HepG2 (cell line): ENCODE data around the gene ZBED5. TPM values are rescaled to one million over a fixed set of nuclear protein-coding genes. Genes with fewer than 3 reads are reported as not detected.

Experiments used
- BRCA1 ChIP-seq: sonication (generic); formaldehyde crosslinking; IDR thresholded peaks from 2 replicates; pipeline ENCODE4 v1.4.0; 2020; ENCODE audit warnings: missing genetic modification reagents
- DNMT1 ChIP-seq: sonication (generic); formaldehyde crosslinking; IDR thresholded peaks from 2 replicates; pipeline ENCODE4 v1.5.1; 2020; ENCODE audit warnings: mild to moderate bottlenecking, missing genetic modification reagents
- IRF2 ChIP-seq: IDR thresholded peaks from 2 replicates; pipeline ENCODE4 v1.6.1; 2018; ENCODE audit warnings: missing genetic modification reagents, missing compliant biosample characterization
- KDM5B ChIP-seq: sonication (generic); formaldehyde crosslinking; IDR thresholded peaks from 2 replicates; pipeline ENCODE4 v1.4.0; 2020; ENCODE audit warnings: missing genetic modification reagents, mild to moderate bottlenecking, borderline replicate concordance
- MEIS2 ChIP-seq: sonication (generic); formaldehyde crosslinking; IDR thresholded peaks from 2 replicates; pipeline ENCODE4 v1.9.0; 2021; ENCODE audit warnings: mild to moderate bottlenecking, missing genetic modification reagents
- NAIF1 ChIP-seq: sonication (generic); formaldehyde crosslinking; IDR thresholded peaks from 2 replicates; pipeline ENCODE4 v1.5.0; 2020; ENCODE audit warnings: mild to moderate bottlenecking, missing genetic modification reagents, borderline replicate concordance
- PAF1 ChIP-seq: IDR thresholded peaks from 2 replicates; pipeline ENCODE4 v1.6.1; 2016; ENCODE audit warnings: missing genetic modification reagents, missing compliant biosample characterization
- PCBP1 ChIP-seq: fragments of 200-400 bp; formaldehyde crosslinking; IDR thresholded peaks from 2 replicates; pipeline ENCODE4 v1.6.1; 2017; ENCODE audit warnings: mild to moderate bottlenecking, low read depth, low read length, borderline replicate concordance
- PITX1 ChIP-seq: sonication (generic); formaldehyde crosslinking; IDR thresholded peaks from 2 replicates; pipeline ENCODE4 v1.5.1; 2020; ENCODE audit warnings: mild to moderate bottlenecking, missing genetic modification reagents
- SNAPC5 ChIP-seq: sonication (generic); formaldehyde crosslinking; IDR thresholded peaks from 2 replicates; pipeline ENCODE4 v1.8.1; 2023; ENCODE audit warnings: mild to moderate bottlenecking, missing genetic modification reagents, borderline replicate concordance
- ZFP37 ChIP-seq: sonication (generic); formaldehyde crosslinking; IDR thresholded peaks from 2 replicates; pipeline ENCODE4 v1.4.0; 2020; ENCODE audit warnings: missing genetic modification reagents, borderline replicate concordance
- ZNF12 ChIP-seq: sonication (generic); formaldehyde crosslinking; IDR thresholded peaks from 2 replicates; pipeline ENCODE4 v1.5.0; 2020; ENCODE audit warnings: missing genetic modification reagents
- ZNF329 ChIP-seq: sonication (generic); formaldehyde crosslinking; IDR thresholded peaks from 2 replicates; pipeline ENCODE4 v1.9.0; 2021; ENCODE audit warnings: low read depth, mild to moderate bottlenecking, missing genetic modification reagents
- ZNF841 ChIP-seq: sonication (generic); formaldehyde crosslinking; IDR thresholded peaks from 2 replicates; pipeline ENCODE4 v1.8.1; 2023; ENCODE audit warnings: missing genetic modification reagents, borderline replicate concordance
- polyA plus RNA-seq, 8 experiments: library from polyadenylated mRNA; depleted of rRNA in 3 of 8; stranded (reverse) in 7 of 8; unstranded in 1 of 8; fragments of >200 nt; fragmentation: Illumina TruSeq in 4 of 8; extraction: Trizol in 4 of 8; gene quantifications; 2 replicates each; pipeline versions ENCODE4 v1.2.1 to v1.2.3, GENCODE V29; 2011 to 2016; ENCODE audit warnings: low read depth in 4 of 8, missing spikeins in 1 of 8, mixed read lengths in 1 of 8; ENCODE audit not compliant: insufficient read depth in 1 of 8
- total RNA-seq, 5 experiments: library from RNA; depleted of rRNA; stranded (reverse); fragments of >200 nt; fragmentation: Illumina TruSeq; extraction: Trizol; gene quantifications; 2 replicates each; pipeline ENCODE4 v1.2.3, GENCODE V29; 2016; ENCODE audit warnings: low read depth in 1 of 5
- TF ChIP-seq, protein P1 (sequence below): sonication (generic); formaldehyde crosslinking; IDR thresholded peaks from 2 replicates; pipeline ENCODE4 v1.8.1; 2023; ENCODE audit warnings: mild to moderate bottlenecking, inconsistent platforms, moderate library complexity, missing genetic modification reagents, borderline replicate concordance
- TF ChIP-seq, protein P2 (sequence below): sonication (generic); formaldehyde crosslinking; IDR thresholded peaks from 2 replicates; pipeline ENCODE4 v1.8.0; 2022; ENCODE audit warnings: low read depth, missing genetic modification reagents
- TF ChIP-seq, protein P3 (sequence below): sonication (generic); formaldehyde crosslinking; IDR thresholded peaks from 2 replicates; pipeline ENCODE4 v1.4.0; 2020; ENCODE audit warnings: missing genetic modification reagents
- TF ChIP-seq, protein P4 (sequence below): sonication (generic); formaldehyde crosslinking; IDR thresholded peaks from 2 replicates; pipeline ENCODE4 v1.4.0; 2020; ENCODE audit warnings: mild to moderate bottlenecking, missing genetic modification reagents

The ZBED5 gene
- total and polyA plus RNA-seq, 2 of the 13 experiments (the other 11 are each of a cell fraction or from before 2014, with no cell fraction given): 18.2 to 38.6 TPM

DNA sequence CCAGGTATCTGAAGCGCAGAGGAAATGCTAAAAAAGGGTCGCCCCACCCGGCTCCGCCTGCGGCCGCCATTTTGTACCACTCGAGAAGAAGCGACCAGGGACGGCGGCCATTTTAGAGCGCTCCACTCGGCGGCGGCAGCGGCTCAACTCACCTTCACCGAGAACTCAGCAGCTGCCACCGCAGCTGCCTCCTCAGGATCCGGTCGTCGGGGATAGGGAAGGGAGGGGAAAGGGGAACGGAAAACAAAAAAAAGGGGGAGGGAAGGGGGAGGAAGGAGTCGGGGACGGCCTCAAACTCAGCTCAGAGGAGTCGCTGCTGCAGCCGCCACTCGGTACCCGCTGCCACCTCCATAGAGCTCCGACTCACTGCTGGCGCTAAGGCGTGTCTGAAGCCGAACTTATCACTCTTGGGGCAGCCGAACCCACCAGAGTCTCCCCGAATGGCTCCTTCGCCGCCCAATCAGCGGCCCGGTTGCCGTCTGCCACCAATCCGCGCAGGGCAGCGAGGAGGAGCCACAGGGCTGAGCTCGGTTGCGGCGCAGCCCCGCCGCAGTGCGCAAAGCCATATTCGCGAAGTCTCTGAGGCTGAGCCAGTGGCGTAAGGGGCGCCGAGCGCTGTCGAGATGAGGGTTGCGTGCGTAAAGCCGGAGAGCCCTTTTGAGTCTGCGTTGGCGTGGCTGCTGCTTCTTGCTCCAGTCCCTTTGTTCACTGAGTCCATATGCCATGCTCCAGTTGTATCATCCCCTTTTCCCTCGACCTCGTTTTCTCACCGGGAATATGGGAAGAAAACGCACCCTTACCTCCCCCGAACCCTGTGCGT lies 49.1 kb downstream of the ZBED5 start, which contains the start of gene EIF4G2 (continued):
- TF ChIP-seq, protein P1, sequence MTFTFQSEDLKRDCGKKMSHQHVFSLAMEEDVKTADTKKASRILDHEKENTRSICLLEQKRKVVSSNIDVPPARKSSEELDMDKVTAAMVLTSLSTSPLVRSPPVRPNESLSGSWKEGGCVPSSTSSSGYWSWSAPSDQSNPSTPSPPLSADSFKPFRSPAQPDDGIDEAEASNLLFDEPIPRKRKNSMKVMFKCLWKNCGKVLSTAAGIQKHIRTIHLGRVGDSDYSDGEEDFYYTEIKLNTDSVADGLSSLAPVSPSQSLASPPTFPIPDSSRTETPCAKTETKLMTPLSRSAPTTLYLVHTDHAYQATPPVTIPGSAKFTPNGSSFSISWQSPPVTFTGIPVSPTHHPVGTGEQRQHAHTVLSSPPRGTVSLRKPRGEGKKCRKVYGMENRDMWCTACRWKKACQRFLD (CRISPR knock-in tag): peak; percentile 74; the same call in 1 of the 2 replicates
- TF ChIP-seq SNAPC5 (CRISPR knock-in tag) (0 out of 2 replicates have a peak, but pooled peaks have one; percentile 20), PAF1 (CRISPR knock-in tag) (no peak), ZNF12 (peak; percentile 37; the same call in 1 of the 2 replicates), ZNF329 (0 out of 2 replicates have a peak, but pooled peaks have one; percentile 49), IRF2 (CRISPR knock-in tag) (peak; percentile 73; the same call in 1 of the 2 replicates), MEIS2 (CRISPR knock-in tag) (peak; percentile 26), PITX1 (CRISPR knock-in tag) (peak; percentile 14; the same call in 1 of the 2 replicates), DNMT1 (CRISPR knock-in tag) (peak; percentile 8; the same call in 1 of the 2 replicates), KDM5B (CRISPR knock-in tag) (no peak; the same call in 1 of the 2 replicates), BRCA1 (CRISPR knock-in tag) (no peak), PCBP1 (peak; percentile 90; the same call in 1 of the 2 replicates), ZFP37 (no peak), ZNF841 (no peak), NAIF1 (CRISPR knock-in tag) (peak; percentile 100)
- TF ChIP-seq, protein P2, sequence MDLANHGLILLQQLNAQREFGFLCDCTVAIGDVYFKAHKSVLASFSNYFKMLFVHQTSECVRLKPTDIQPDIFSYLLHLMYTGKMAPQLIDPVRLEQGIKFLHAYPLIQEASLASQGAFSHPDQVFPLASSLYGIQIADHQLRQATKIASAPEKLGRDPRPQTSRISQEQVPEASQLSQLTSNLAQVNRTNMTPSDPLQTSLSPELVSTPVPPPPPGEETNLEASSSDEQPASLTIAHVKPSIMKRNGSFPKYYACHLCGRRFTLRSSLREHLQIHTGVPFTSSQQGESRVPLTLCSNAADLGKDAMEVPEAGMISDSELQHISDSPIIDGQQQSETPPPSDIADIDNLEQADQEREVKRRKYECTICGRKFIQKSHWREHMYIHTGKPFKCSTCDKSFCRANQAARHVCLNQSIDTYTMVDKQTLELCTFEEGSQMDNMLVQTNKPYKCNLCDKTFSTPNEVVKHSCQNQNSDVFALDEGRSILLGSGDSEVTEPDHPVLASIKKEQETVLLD (CRISPR knock-in tag): peak; percentile 48
- TF ChIP-seq, protein P3, sequence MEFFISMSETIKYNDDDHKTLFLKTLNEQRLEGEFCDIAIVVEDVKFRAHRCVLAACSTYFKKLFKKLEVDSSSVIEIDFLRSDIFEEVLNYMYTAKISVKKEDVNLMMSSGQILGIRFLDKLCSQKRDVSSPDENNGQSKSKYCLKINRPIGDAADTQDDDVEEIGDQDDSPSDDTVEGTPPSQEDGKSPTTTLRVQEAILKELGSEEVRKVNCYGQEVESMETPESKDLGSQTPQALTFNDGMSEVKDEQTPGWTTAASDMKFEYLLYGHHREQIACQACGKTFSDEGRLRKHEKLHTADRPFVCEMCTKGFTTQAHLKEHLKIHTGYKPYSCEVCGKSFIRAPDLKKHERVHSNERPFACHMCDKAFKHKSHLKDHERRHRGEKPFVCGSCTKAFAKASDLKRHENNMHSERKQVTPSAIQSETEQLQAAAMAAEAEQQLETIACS: no peak
- TF ChIP-seq, protein P4, sequence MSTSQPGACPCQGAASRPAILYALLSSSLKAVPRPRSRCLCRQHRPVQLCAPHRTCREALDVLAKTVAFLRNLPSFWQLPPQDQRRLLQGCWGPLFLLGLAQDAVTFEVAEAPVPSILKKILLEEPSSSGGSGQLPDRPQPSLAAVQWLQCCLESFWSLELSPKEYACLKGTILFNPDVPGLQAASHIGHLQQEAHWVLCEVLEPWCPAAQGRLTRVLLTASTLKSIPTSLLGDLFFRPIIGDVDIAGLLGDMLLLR: no peak
